GM18505 (cell line): ENCODE measurements around the gene C18orf63.
A peak's percentile ranks its signal among the peaks of the same experiment; 100 is the strongest.

ENCODE experiments used
- ATAC-seq: cut with Tn5 transposase; IDR thresholded peaks from one replicate; pipeline ENCODE4 v1.9.1; 2021; ENCODE audit not compliant: unreplicated experiment
- POLR2A ChIP-seq: IDR thresholded peaks from 4 replicates; pipeline ENCODE4 v1.6.1; 2011; ENCODE audit warnings: borderline replicate concordance; ENCODE audit not compliant: insufficient read depth, insufficient read length; ENCODE audit errors: extremely low read depth

The C18orf63 gene

GRCh38 chr18:74389171-74389927, 73.7 kb downstream of the C18orf63 start:
- no peak for ATAC-seq
- no peak for TF ChIP-seq POLR2A

DNA sequence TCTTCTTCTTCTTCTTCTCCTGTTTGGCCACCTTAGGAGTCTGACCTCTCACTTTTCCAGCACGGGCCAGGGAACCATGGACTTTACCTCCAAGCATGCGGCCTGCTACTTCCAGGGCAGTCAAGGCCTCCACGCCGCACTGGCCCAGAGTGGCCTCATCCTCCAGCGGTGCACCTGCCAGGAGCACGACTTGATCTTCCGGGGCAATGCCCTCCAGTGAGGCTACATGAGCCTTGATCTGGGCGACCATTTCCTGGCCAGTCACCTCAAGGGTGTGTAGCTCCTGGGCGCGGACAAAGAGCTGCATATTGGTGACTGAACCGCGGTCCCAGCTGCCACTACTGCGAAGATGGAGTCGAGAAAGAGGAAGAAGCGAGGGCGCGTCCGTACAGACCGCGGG, 74.4 kb downstream of the C18orf63 start:
- no peak for TF ChIP-seq POLR2A
- no peak for ATAC-seq

DNA sequence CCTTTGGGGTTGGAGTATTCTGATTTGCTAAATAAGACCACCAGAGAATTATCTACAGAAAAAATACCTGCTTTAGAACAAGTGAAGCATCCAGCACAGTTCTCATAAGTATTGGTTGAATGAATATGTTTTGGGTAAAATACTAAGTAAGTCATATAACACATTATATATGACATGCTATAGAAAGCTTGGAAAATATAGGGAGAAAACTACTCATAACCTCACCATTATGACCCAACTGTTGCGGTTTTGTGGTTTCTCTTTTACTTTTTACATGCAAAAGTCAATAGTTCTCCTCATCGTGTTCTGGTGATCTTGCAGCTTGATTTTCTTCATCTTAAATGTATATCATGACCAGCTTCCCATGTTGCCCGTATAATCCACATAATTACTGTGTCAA, 75.3 kb downstream of the C18orf63 start:
- TF ChIP-seq POLR2A: no peak
- no peak for ATAC-seq

DNA sequence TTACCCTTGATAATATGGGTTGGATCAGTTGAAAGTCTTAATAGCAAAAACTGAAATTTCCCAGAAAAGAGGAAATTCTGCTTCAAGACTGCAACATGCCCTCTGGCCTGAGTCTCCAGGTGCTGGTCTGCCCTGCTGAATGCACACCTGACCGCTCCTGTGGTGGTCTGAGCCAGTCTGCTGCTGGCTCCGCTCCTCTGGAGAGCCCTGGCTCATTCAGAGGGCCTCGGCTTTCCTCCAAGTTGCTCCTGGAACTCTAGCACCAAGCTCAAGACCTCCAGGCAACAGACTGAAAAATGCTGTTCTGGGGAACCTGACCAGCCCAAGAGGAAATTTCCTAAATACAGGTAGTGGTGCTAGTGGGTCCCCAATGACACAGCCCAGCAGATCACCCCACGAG, 76.7 kb downstream of the C18orf63 start:
- TF ChIP-seq POLR2A: no peak
- ATAC-seq: no peak

- no peak for ATAC-seq
- TF ChIP-seq POLR2A: no peak
Observed at GRCh38 chr18:74395006-74395405, 79.4 kb downstream of the C18orf63 start.

GRCh38 chr18:74395648-74396154, 80.1 kb downstream of the C18orf63 start:
- TF ChIP-seq POLR2A: no peak
- ATAC-seq: no peak

GRCh38 chr18:74396171-74397169, 80.8 kb downstream of the C18orf63 start:
- no peak for TF ChIP-seq POLR2A
- no peak for ATAC-seq

DNA sequence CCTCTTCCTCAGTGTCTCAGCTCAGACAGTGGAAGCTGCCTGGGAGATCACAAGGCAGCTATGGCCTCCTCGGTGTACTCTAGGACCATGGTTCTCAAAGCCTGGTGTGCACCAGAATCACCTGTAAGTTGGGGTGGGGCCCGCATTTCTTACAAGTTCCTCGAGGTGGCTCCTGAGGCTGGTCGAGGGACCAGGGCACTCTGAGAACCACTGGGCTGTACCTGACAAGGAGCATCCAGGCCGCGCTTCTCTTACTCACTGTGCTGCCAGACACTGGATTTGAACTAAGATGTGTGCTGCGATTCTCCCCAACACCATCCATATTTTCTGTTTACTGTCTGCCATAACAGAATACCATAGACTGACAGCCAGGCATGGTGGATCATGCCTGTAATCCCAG, 81.9 kb downstream of the C18orf63 start:
- TF ChIP-seq POLR2A: no peak
- ATAC-seq: no peak

DNA sequence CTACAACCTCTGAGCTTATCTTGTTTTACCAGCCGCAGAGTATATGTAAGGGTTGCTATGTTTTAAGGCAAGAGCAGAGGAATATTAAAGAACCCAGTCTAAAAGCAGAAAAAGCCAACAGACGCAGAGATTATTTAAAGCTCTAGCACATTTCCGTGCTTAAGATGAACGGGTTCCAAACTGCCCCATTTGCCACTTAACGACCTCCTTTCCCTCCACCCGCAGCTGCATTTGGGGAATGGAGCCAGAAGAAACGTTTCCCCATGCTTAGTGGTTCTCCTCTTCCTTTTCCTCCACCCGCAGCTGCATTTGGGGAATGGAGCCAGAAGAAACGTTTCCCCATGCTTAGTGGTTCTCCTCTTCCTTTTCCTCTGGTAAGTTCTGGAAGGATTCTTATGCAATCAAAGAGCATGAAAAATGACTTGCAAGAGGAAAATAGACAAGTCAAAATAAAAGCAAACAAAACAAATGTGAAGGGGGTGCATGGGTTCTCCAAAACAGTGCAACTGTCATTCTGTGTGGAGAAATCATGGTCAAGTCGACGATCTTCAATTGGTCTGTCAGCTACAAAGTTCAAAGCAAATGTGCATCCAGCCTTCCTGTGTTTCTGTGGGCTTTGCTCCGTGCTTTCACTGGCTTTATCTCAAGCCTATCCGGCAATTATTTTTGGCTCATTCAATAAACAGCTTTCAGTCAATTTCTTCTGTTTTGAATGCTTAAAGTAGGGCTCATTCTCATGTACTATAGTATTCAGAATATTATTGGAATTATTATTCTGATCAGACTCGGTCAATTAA, 83.7 kb downstream of the C18orf63 start:
- no peak for TF ChIP-seq POLR2A

DNA sequence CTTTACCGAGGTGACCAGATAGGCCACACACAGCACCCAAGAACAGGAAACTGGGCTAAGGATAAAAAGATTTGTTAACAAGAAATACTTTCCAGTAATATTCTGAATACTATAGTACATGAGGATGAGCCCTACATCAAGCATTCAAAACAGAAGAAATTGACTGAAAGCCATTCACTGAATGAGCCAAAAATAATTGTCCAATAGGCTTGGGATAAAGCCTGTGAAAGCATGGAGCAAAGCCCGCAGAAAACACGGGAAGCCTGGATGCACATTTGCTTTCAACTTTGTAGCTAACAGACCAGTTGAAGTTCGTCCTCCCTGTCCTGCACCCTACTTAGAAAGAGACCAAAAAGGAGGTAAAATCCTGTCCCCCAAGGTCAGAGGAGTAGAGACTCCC, 85.2 kb downstream of the C18orf63 start:
- no peak for ATAC-seq
- no peak for TF ChIP-seq POLR2A

More for the DNA sequence above, 83.7 kb downstream of the C18orf63 start:
- ATAC-seq: no peak

GRCh38 chr18:74402806-74403433, 87.3 kb downstream of the C18orf63 start:
- TF ChIP-seq POLR2A: no peak
- ATAC-seq: no peak

- ATAC-seq: peak; percentile 54
- TF ChIP-seq POLR2A: no peak
Observed at GRCh38 chr18:74407888-74408287, 92.2 kb downstream of the C18orf63 start.
